Keratinocyte (primary cell): ENCODE measurements around the gene LCOR. TPM values are rescaled to one million over a fixed set of nuclear protein-coding genes. Genes with fewer than 3 reads are reported as not detected.

ENCODE experiments used
- DNase-seq: peaks from one replicate; pipeline ENCODE4 v3.0.0-alpha.2; 2011; ENCODE audit warnings: low read depth, missing footprints, low spot score
- FAIRE-seq: peaks from 2 replicates; lab custom pipeline; 2011; peaks lifted over from hg19 to GRCh38; lab: Jason Lieb, UNC
- H2AFZ ChIP-seq: 2 replicates; pipeline ENCODE4 v1.6.0; 2012; ENCODE audit warnings: low read length, control low read depth, inconsistent platforms; ENCODE audit not compliant: control insufficient read depth
- H3K27ac ChIP-seq: 2 replicates; pipeline ENCODE4 v1.5.1; 2011; ENCODE audit warnings: low read length; ENCODE audit not compliant: control insufficient read depth, insufficient read depth
- H3K27me3 ChIP-seq: 3 replicates; pipeline ENCODE4 v1.6.0; 2011; ENCODE audit warnings: low read length; ENCODE audit not compliant: control insufficient read depth, insufficient read depth; ENCODE audit errors: extremely low read depth
- H3K36me3 ChIP-seq, 2 experiments: 2 replicates in 1 of 2; 3 replicates in 1 of 2; pipeline ENCODE4 v1.5.1; 2011; ENCODE audit warnings: low read length in 2 of 2, mild to moderate bottlenecking in 1 of 2; ENCODE audit not compliant: control insufficient read depth in 2 of 2, insufficient read depth in 2 of 2; ENCODE audit errors: extremely low read depth in 1 of 2
- H3K4me1 ChIP-seq: 3 replicates; pipeline ENCODE4 v1.5.1; 2011; ENCODE audit warnings: low read length; ENCODE audit not compliant: control insufficient read depth, insufficient read depth; ENCODE audit errors: extremely low read depth
- H3K4me2 ChIP-seq: 3 replicates; pipeline ENCODE4 v1.6.0; 2011; ENCODE audit warnings: low read depth, low read length; ENCODE audit not compliant: control insufficient read depth, insufficient read depth; ENCODE audit errors: extremely low read depth
- H3K4me3 ChIP-seq, 3 experiments: fragments of 200-600 bp in 1 of 3; sonication (generic) in 1 of 3; 2 replicates in 2 of 3; 3 replicates in 1 of 3; pipeline ENCODE4 v1.5.1; 2011 to 2016; ENCODE audit warnings: low read length in 3 of 3, mild to moderate bottlenecking in 3 of 3, control low read depth in 2 of 3, inconsistent platforms in 1 of 3, low read depth in 1 of 3, mixed read lengths in 1 of 3, mixed run types in 1 of 3, moderate library complexity in 1 of 3; ENCODE audit not compliant: control insufficient read depth in 2 of 3, insufficient read depth in 2 of 3; ENCODE audit errors: extremely low read depth in 1 of 3
- H3K79me2 ChIP-seq: 2 replicates; pipeline ENCODE4 v1.6.0; 2012; ENCODE audit warnings: low read length; ENCODE audit not compliant: control insufficient read depth, insufficient read depth
- H3K9ac ChIP-seq: 3 replicates; pipeline ENCODE4 v1.6.0; 2011; ENCODE audit warnings: low read length; ENCODE audit not compliant: control insufficient read depth, insufficient read depth; ENCODE audit errors: extremely low read depth
- H3K9me1 ChIP-seq: 3 replicates; pipeline ENCODE4 v1.6.0; 2011; ENCODE audit warnings: low read length; ENCODE audit not compliant: control insufficient read depth, insufficient read depth; ENCODE audit errors: extremely low read depth
- H3K9me3 ChIP-seq: 2 replicates; pipeline ENCODE4 v1.5.1; 2012; ENCODE audit warnings: low read depth, low read length; ENCODE audit not compliant: control insufficient read depth
- H4K20me1 ChIP-seq: 3 replicates; pipeline ENCODE4 v1.6.0; 2011; ENCODE audit warnings: low read length; ENCODE audit not compliant: control insufficient read depth, insufficient read depth; ENCODE audit errors: extremely low read depth
- CTCF ChIP-seq, 3 experiments: IDR thresholded peaks in 1 of 3; conservative IDR thresholded peaks in 1 of 3; optimal IDR thresholded peaks in 1 of 3; 2 replicates in 2 of 3; 3 replicates in 1 of 3; pipeline versions ENCODE3 to v1.5.1; 2011; ENCODE audit warnings: low read length in 3 of 3, mild to moderate bottlenecking in 3 of 3, moderate library complexity in 2 of 3, control low read depth in 1 of 3, inconsistent platforms in 1 of 3; ENCODE audit not compliant: insufficient read depth in 2 of 3; ENCODE audit errors: extremely low read depth in 1 of 3
- EZH2 ChIP-seq: IDR thresholded peaks from one replicate; pipeline ENCODE4 v1.6.1; 2012; ENCODE audit warnings: inconsistent platforms, mild to moderate bottlenecking, low read length, moderate library complexity
- dilution Hi-C: fragments of 300-500 bp; cut with MboI; formaldehyde crosslinking; loops from one replicate; pipeline ENCODE4 v1.7.0; 2020; ENCODE audit warnings: low sequenced_read_pairs; ENCODE audit not compliant: extremely low pct_ligation_motif_present
- polyA plus RNA-seq, 5 experiments: library from polyadenylated mRNA; depleted of rRNA in 3 of 5; stranded (reverse) in 3 of 5; stranded (forward) in 1 of 5; unstranded in 1 of 5; fragments of >200 nt; gene quantifications; 1 replicate in 1 of 5; 2 replicates in 3 of 5; 3 replicates in 1 of 5; pipeline versions ENCODE4 v1.2.1 to v1.2.3, GENCODE V29; 2011 to 2012; ENCODE audit warnings: missing spikeins in 2 of 5, low read depth in 1 of 5, low replicate concordance in 1 of 5

The LCOR gene
- polyA plus RNA-seq, 1 donor (not counting 4 experiments of a cell fraction or from before 2014, with no cell fraction given): 11.4 TPM

- H3K4me2 ChIP-seq: no peak overlapping the region
- no peaks in the 10 kb centered on the region for H3K79me2 ChIP-seq
- no peak overlapping the region for H3K9ac ChIP-seq
- TF ChIP-seq CTCF (optimal IDR thresholded peaks at IDR 0.05 in 1 of 3, IDR thresholded peaks at IDR 0.05 in 1 of 3, conservative IDR thresholded peaks at IDR 0.05 in 1 of 3; ENCODE audit: extremely low read depth in 1 of 3, insufficient read depth in 2 of 3, low read length in 3 of 3) (no peak), EZH2 (no peak)
- H3K27me3 ChIP-seq: peaks cover 11% of the 10 kb centered on the region
- DNase-seq (no peak), FAIRE-seq (no peak)
- no peak overlapping the region for H3K4me3 ChIP-seq
- no peaks in the 10 kb centered on the region for H3K9me1 ChIP-seq
- no peaks in the 10 kb centered on the region for H3K4me1 ChIP-seq
- H3K9me3 ChIP-seq: no peaks in the 10 kb centered on the region
- no peaks in the 10 kb centered on the region for H3K36me3 ChIP-seq
- H4K20me1 ChIP-seq: no peaks in the 10 kb centered on the region
- dilution Hi-C loops: no loop called here
- H3K27ac ChIP-seq: no peak overlapping the region
- H2AFZ ChIP-seq: no peak overlapping the region
These were observed 184.8 kb downstream of the LCOR start for GRCh38 chr10:97016728-97017473.

GRCh38 chr10:97017474-97017903 is 185.4 kb downstream of the LCOR start:
- Histone ChIP-seq H3K27ac (no peak overlapping the region), H3K4me2 (no peak overlapping the region), H3K27me3 (peaks cover 11% of the 10 kb centered on the region), H3K9me1 (no peaks in the 10 kb centered on the region), H3K4me1 (no peaks in the 10 kb centered on the region), H2AFZ (no peak overlapping the region), H3K9ac (no peak overlapping the region), H3K4me3 (no peak overlapping the region), H3K9me3 (no peaks in the 10 kb centered on the region), H3K36me3 (no peaks in the 10 kb centered on the region), H4K20me1 (no peaks in the 10 kb centered on the region), H3K79me2 (no peaks in the 10 kb centered on the region)
- DNase-seq (no peak), FAIRE-seq (no peak)
- TF ChIP-seq EZH2 (no peak), CTCF (optimal IDR thresholded peaks at IDR 0.05 in 1 of 3, IDR thresholded peaks at IDR 0.05 in 1 of 3, conservative IDR thresholded peaks at IDR 0.05 in 1 of 3; ENCODE audit: extremely low read depth in 1 of 3, insufficient read depth in 2 of 3, low read length in 3 of 3) (no peak)
- dilution Hi-C loops: no loop called here
